ENCODE measurements around the gene PLA2R1. TPM values are rescaled to one million over a fixed set of nuclear protein-coding genes. Genes with fewer than 3 reads are reported as not detected.

PLA2R1 gene
- polyA plus RNA-seq, 1 donor from 2014 or later: 0.69 TPM

DNA sequence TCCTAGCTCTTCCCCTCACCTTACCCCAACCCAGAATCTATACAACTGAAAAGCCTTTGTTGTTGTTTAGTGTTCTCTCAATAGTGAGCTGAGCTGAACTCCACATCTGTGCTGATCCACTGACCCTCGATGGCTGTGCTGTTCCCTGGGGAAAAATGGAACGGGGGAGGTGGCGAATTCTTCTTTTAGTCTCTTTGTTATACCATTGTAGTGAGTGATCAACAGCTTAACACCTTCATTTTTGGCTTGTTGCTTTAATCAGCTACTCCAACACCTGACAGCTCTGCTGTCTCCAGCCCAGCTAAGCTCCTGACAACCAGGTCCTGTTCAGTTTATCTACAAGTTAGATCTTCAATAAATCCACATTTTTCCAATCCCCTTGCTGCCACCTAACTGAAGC lies 25.7 kb downstream of the PLA2R1 start:
- Histone ChIP-seq H3K27me3 (ENCODE audit: insufficient read depth, low read depth, low read length) (no peaks in the 10 kb centered on the region), H3F3A (ENCODE audit: insufficient read depth, low read length, poor library complexity, severe bottlenecking) (no peaks in the 10 kb centered on the region), H2AFZ (ENCODE audit: low read depth, low read length) (no peak overlapping the region), H3K27ac (ENCODE audit: low read length) (no peak overlapping the region), H3K9me2 (ENCODE audit: insufficient read depth, low read length) (no peaks in the 10 kb centered on the region), H3K79me2 (replicated peaks; ENCODE audit: insufficient read depth, low read length) (no peaks in the 10 kb centered on the region), H3K9me3 (ENCODE audit: low read length) (no peaks in the 10 kb centered on the region), H3K9ac (ENCODE audit: low read length) (no peak overlapping the region), H3K36me3 (ENCODE audit: insufficient read depth, low read length) (no peaks in the 10 kb centered on the region), H3K4me3 (ENCODE audit: low read length) (no peak overlapping the region), H3K4me2 (ENCODE audit: low read length) (no peak overlapping the region), H4K20me1 (ENCODE audit: insufficient read depth) (no peaks in the 10 kb centered on the region)
- TF ChIP-seq MXI1 (conservative IDR thresholded peaks at IDR 0.05; ENCODE audit: poor library complexity, severe bottlenecking) (no peak), EZH2 (IDR thresholded peaks at IDR 0.05; ENCODE audit: borderline replicate concordance, insufficient read depth, low read length, poor library complexity, severe bottlenecking) (no peak), POLR2AphosphoS5 (IDR thresholded peaks at IDR 0.05) (no peak), RAD21 (conservative IDR thresholded peaks at IDR 0.05) (no peak), EP300 (conservative IDR thresholded peaks at IDR 0.05; ENCODE audit: poor library complexity, severe bottlenecking) (no peak), TAF1 (IDR thresholded peaks at IDR 0.05; ENCODE audit: low read depth) (no peak), SMC3 (conservative IDR thresholded peaks at IDR 0.05; ENCODE audit: poor library complexity) (no peak)
- TF ChIP-seq, protein P1, sequence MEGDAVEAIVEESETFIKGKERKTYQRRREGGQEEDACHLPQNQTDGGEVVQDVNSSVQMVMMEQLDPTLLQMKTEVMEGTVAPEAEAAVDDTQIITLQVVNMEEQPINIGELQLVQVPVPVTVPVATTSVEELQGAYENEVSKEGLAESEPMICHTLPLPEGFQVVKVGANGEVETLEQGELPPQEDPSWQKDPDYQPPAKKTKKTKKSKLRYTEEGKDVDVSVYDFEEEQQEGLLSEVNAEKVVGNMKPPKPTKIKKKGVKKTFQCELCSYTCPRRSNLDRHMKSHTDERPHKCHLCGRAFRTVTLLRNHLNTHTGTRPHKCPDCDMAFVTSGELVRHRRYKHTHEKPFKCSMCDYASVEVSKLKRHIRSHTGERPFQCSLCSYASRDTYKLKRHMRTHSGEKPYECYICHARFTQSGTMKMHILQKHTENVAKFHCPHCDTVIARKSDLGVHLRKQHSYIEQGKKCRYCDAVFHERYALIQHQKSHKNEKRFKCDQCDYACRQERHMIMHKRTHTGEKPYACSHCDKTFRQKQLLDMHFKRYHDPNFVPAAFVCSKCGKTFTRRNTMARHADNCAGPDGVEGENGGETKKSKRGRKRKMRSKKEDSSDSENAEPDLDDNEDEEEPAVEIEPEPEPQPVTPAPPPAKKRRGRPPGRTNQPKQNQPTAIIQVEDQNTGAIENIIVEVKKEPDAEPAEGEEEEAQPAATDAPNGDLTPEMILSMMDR (IDR thresholded peaks at IDR 0.05; ENCODE audit: poor library complexity, severe bottlenecking): no peak
- TF ChIP-seq, protein P2, sequence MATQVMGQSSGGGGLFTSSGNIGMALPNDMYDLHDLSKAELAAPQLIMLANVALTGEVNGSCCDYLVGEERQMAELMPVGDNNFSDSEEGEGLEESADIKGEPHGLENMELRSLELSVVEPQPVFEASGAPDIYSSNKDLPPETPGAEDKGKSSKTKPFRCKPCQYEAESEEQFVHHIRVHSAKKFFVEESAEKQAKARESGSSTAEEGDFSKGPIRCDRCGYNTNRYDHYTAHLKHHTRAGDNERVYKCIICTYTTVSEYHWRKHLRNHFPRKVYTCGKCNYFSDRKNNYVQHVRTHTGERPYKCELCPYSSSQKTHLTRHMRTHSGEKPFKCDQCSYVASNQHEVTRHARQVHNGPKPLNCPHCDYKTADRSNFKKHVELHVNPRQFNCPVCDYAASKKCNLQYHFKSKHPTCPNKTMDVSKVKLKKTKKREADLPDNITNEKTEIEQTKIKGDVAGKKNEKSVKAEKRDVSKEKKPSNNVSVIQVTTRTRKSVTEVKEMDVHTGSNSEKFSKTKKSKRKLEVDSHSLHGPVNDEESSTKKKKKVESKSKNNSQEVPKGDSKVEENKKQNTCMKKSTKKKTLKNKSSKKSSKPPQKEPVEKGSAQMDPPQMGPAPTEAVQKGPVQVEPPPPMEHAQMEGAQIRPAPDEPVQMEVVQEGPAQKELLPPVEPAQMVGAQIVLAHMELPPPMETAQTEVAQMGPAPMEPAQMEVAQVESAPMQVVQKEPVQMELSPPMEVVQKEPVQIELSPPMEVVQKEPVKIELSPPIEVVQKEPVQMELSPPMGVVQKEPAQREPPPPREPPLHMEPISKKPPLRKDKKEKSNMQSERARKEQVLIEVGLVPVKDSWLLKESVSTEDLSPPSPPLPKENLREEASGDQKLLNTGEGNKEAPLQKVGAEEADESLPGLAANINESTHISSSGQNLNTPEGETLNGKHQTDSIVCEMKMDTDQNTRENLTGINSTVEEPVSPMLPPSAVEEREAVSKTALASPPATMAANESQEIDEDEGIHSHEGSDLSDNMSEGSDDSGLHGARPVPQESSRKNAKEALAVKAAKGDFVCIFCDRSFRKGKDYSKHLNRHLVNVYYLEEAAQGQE (IDR thresholded peaks at IDR 0.05; ENCODE audit: borderline replicate concordance): no peak

DNA sequence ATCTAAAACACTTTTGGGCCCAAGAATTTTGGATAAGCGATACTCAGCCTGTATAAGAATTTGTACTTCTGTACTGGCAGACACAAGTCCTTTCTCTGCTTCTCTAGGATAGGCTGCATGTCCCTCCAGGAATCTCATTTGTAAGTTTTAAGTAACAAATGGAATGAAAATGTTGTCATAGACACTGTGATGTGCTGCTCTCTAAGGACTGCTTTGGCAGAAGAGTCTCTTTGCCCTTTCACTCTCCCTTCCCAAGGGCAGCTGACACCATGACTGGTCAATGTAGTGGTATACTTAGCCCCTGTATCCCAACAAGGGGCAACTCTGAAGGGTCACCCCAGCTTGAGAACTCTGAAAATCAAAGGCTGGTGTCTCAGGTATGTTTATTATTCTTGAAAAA lies 27.3 kb downstream of the PLA2R1 start:
- H3K9me3 ChIP-seq (ENCODE audit: low read length): no peaks in the 10 kb centered on the region
- H3K9ac ChIP-seq (ENCODE audit: low read length): no peak overlapping the region
- no peaks in the 10 kb centered on the region for H3K9me2 ChIP-seq (ENCODE audit: insufficient read depth, low read length)
- no peaks in the 10 kb centered on the region for H3F3A ChIP-seq (ENCODE audit: insufficient read depth, low read length, poor library complexity, severe bottlenecking)
- no peak overlapping the region for H2AFZ ChIP-seq (ENCODE audit: low read depth, low read length)
- H3K4me3 ChIP-seq (ENCODE audit: low read length): no peak overlapping the region
- no peaks in the 10 kb centered on the region for H3K36me3 ChIP-seq (ENCODE audit: insufficient read depth, low read length)
- TF ChIP-seq SMC3 (conservative IDR thresholded peaks at IDR 0.05; ENCODE audit: poor library complexity) (no peak), EP300 (conservative IDR thresholded peaks at IDR 0.05; ENCODE audit: poor library complexity, severe bottlenecking) (no peak), EZH2 (IDR thresholded peaks at IDR 0.05; ENCODE audit: borderline replicate concordance, insufficient read depth, low read length, poor library complexity, severe bottlenecking) (no peak), RAD21 (conservative IDR thresholded peaks at IDR 0.05) (no peak), MXI1 (conservative IDR thresholded peaks at IDR 0.05; ENCODE audit: poor library complexity, severe bottlenecking) (no peak), POLR2AphosphoS5 (IDR thresholded peaks at IDR 0.05) (no peak), TAF1 (IDR thresholded peaks at IDR 0.05; ENCODE audit: low read depth) (no peak)
- TF ChIP-seq, protein P2 (IDR thresholded peaks at IDR 0.05; ENCODE audit: borderline replicate concordance): no peak
- TF ChIP-seq, protein P1 (IDR thresholded peaks at IDR 0.05; ENCODE audit: poor library complexity, severe bottlenecking): no peak
- no peak overlapping the region for H3K4me2 ChIP-seq (ENCODE audit: low read length)
- no peaks in the 10 kb centered on the region for H3K79me2 ChIP-seq (replicated peaks; ENCODE audit: insufficient read depth, low read length)
- no peaks in the 10 kb centered on the region for H4K20me1 ChIP-seq (ENCODE audit: insufficient read depth)
- no peaks in the 10 kb centered on the region for H3K27me3 ChIP-seq (ENCODE audit: insufficient read depth, low read depth, low read length)
- no peak overlapping the region for H3K27ac ChIP-seq (ENCODE audit: low read length)

All from neural cell (in vitro differentiated cells).